Endometrial microvascular endothelial cells (primary cell): ENCODE data around the gene EPHA2. TPM values are rescaled to one million over a fixed set of nuclear protein-coding genes. Genes with fewer than 3 reads are reported as not detected.

Experiments used
- in situ Hi-C: cut with HindIII; loops from 2 replicates; pipeline ENCODE4 v1.10.0; 2017; ENCODE audit warnings: low sequenced_read_pairs, low pct_unique_long_range_greater_than_20kb; ENCODE audit errors: inconsistent ontology term
- total RNA-seq: library from RNA; depleted of rRNA; stranded (reverse); fragments of >200 nt; gene quantifications from one replicate; pipeline ENCODE4 v1.2.3, GENCODE V29; 2015; ENCODE audit errors: inconsistent ontology term

Gene EPHA2
- total RNA-seq, 1 donor from 2014 or later = 162 TPM

- in situ Hi-C loops = no loop called here
Measured at GRCh38 chr1:16143005-16143565, 12.8 kb downstream of the EPHA2 start.

GRCh38 chr1:16142383-16142995 is 13.4 kb downstream of the EPHA2 start:
- in situ Hi-C loops = no loop called here

- in situ Hi-C loops = no loop called here
Measured at GRCh38 chr1:16141573-16142336, 14.1 kb downstream of the EPHA2 start.

- in situ Hi-C loops = no loop called here
Measured at GRCh38 chr1:16140068-16140596, 15.7 kb downstream of the EPHA2 start.

GRCh38 chr1:16139473-16139962 is 16.4 kb downstream of the EPHA2 start:
- in situ Hi-C loops = no loop called here

- in situ Hi-C loops = no loop called here
Measured at GRCh38 chr1:16138772-16139221, 17.1 kb downstream of the EPHA2 start.

GRCh38 chr1:16137890-16138467 is 17.9 kb downstream of the EPHA2 start:
- in situ Hi-C loops = no loop called here

GRCh38 chr1:16135501-16135900 is 20.4 kb downstream of the EPHA2 start:
- in situ Hi-C loops = no loop called here

GRCh38 chr1:16134906-16135305 is 21.0 kb downstream of the EPHA2 start:
- in situ Hi-C loops = no loop called here

- in situ Hi-C loops = no loop called here
Measured at GRCh38 chr1:16134066-16134801, 21.6 kb downstream of the EPHA2 start.

GRCh38 chr1:16133007-16133961 is 22.6 kb downstream of the EPHA2 start:
- in situ Hi-C loops = no loop called here

GRCh38 chr1:16132325-16132785 is 23.5 kb downstream of the EPHA2 start:
- in situ Hi-C loops = no loop called here

- in situ Hi-C loops = no loop called here
Measured at GRCh38 chr1:16131636-16132324, 24.1 kb downstream of the EPHA2 start.

GRCh38 chr1:16130827-16131226 is 25.0 kb downstream of the EPHA2 start:
- in situ Hi-C loops = no loop called here

- in situ Hi-C loops = no loop called here
Measured at GRCh38 chr1:16129921-16130543, 25.8 kb downstream of the EPHA2 start.

- in situ Hi-C loops = no loop called here
Measured at GRCh38 chr1:16129316-16129715, 26.6 kb downstream of the EPHA2 start.

- in situ Hi-C loops = no loop called here
Measured at GRCh38 chr1:16128338-16128741, 27.5 kb downstream of the EPHA2 start.
